ENCODE measurements around the gene ZNF577. TPM values are rescaled to one million over a fixed set of nuclear protein-coding genes. Genes with fewer than 3 reads are reported as not detected.
A peak's percentile ranks its signal among the peaks of the same experiment; 100 is the strongest.

The ZNF577 gene
- polyA plus RNA-seq (2011; rRNA removed) (4.6 and 8.3 TPM in 2 replicates), polyA minus RNA-seq (2011; rRNA and poly(A)+ RNA removed) (3.4 and 3.7 TPM in 2 replicates)

DNA sequence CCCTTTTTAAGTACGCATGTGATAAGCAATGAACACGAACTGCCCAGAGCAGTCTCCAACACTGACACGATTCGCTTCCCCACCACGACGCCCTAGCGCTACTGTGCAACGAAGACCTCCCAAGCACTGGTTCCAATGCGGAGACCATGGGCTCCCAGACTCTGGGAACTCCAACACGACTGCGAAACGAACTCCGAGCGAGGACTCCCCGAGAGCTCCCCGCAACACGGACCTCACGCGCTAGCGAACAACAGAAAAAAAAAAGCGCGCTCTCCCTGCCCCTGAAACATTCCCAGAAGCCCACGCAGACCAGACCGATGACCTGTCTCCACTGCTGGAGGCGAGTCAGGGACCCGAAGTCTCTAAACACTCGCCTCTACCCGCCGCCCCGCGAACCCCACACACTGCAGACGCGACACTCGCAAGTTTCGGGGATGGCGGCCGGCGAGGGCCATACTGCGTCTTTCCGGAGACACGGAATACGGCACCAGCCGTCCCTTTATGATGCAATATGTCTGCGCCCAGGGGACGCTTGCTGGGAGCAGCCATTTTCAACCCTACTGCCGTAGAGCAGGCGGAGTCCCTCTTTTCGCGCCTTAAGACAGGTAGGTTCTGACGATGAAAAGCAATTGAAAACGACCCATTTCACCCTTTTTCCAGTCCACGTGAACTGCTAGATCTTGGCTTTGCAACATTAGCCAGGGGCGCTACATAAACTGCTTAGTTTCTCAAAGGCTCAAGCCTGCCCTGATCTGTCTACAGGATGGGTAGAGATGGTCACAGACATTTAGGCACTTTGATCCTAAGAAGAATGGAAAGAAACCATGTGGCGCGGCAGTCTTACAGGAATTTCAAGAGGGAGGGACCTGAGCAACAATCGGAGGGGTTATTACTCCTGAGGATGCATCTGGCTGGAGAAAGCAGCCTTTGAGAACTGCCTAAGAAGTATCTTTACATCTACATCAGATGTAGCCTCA lies at the start of gene ZNF577:
Gene ZNF577 (minus strand): TSS at position 430 of the 977 bp plus-strand sequence. CDS start 7,569 bp downstream, outside the sequence.
- TF ChIP-seq, protein P1, sequence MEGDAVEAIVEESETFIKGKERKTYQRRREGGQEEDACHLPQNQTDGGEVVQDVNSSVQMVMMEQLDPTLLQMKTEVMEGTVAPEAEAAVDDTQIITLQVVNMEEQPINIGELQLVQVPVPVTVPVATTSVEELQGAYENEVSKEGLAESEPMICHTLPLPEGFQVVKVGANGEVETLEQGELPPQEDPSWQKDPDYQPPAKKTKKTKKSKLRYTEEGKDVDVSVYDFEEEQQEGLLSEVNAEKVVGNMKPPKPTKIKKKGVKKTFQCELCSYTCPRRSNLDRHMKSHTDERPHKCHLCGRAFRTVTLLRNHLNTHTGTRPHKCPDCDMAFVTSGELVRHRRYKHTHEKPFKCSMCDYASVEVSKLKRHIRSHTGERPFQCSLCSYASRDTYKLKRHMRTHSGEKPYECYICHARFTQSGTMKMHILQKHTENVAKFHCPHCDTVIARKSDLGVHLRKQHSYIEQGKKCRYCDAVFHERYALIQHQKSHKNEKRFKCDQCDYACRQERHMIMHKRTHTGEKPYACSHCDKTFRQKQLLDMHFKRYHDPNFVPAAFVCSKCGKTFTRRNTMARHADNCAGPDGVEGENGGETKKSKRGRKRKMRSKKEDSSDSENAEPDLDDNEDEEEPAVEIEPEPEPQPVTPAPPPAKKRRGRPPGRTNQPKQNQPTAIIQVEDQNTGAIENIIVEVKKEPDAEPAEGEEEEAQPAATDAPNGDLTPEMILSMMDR (IDR thresholded peaks at IDR 0.05; ENCODE audit: insufficient read depth, low read depth, low read length) = no peak
- Histone ChIP-seq H3K27me3 (ENCODE audit: control insufficient read depth, insufficient read depth, low read length) (no peaks in the 10 kb centered on the region), H3K36me3 (ENCODE audit: control insufficient read depth, insufficient read depth, low read length) (peaks cover 5% of the 10 kb centered on the region), H3K4me3 (ENCODE audit: low read depth, low read length) (peak within 1 kb of the TSS; percentile 91)
- DNase-seq (ENCODE audit: low read depth) = peak; percentile 35
- ChIA-PET POLR2A (no interaction called here), CTCF (no interaction called here)

- ChIA-PET CTCF (no interaction called here), POLR2A (interaction anchor here (0.6 kb wide), 1 partner anchor 414 kb away, joined by 4 read pairs; no protein-coding TSS in a partner anchor)
- H3K36me3 ChIP-seq (ENCODE audit: control insufficient read depth, insufficient read depth, low read length) = peaks cover 8% of the 10 kb centered on the region
- TF ChIP-seq, protein P1 (IDR thresholded peaks at IDR 0.05; ENCODE audit: insufficient read depth, low read depth, low read length) = no peak
- no peak for DNase-seq (ENCODE audit: low read depth)
- no peaks in the 10 kb centered on the region for H3K27me3 ChIP-seq (ENCODE audit: control insufficient read depth, insufficient read depth, low read length)
- H3K4me3 ChIP-seq (ENCODE audit: low read depth, low read length) = no peak overlapping the region
Measured at GRCh38 chr19:51931921-51932320, 44.2 kb upstream of the ZNF577 start.

DNA sequence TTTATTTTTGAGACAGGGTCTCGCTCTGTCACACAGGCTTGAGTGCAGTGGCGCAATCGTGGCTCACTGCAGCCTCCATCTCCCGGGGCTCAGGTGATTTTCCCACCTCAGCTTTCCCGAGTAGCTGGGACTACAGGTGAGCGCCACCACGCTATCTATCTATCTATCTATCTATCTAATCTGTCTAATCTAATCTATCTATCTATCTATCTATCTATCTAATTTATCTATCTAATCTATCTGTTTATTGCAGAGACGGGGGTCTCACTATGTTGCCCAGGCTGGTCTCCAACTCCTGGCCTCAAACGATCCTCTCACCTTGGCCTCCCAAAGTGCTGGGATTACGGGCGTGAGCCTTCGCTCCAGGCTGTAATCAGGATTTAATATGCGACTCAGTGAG lies 40.1 kb upstream of the ZNF577 start:
- Histone ChIP-seq H3K27me3 (ENCODE audit: control insufficient read depth, insufficient read depth, low read length) (no peaks in the 10 kb centered on the region), H3K36me3 (ENCODE audit: control insufficient read depth, insufficient read depth, low read length) (peaks cover 2% of the 10 kb centered on the region; the same call in 1 of the 2 replicates), H3K4me3 (ENCODE audit: low read depth, low read length) (peak overlapping the region; percentile 95)
- POLR2A ChIA-PET = no interaction called here
- no peak for DNase-seq (ENCODE audit: low read depth)
- CTCF ChIA-PET = interaction anchor here (2.0 kb wide), 1 partner anchor 11 kb away, joined by 7 read pairs; no protein-coding TSS in a partner anchor
- TF ChIP-seq, protein P1 (IDR thresholded peaks at IDR 0.05; ENCODE audit: insufficient read depth, low read depth, low read length) = no peak

GRCh38 chr19:51926784-51927741 lies 39.3 kb upstream of the ZNF577 start, which contains the start of gene ZNF613:
ZNF613 (plus strand) TSS chr19:51927472; CDS start chr19:51936221, 8,749 bp downstream.
- TF ChIP-seq, protein P1 (IDR thresholded peaks at IDR 0.05; ENCODE audit: insufficient read depth, low read depth, low read length) = peak; percentile 28; the same call in 1 of the 2 replicates
- H3K4me3 ChIP-seq (ENCODE audit: low read depth, low read length) = peak within 1 kb of the TSS; percentile 95
- CTCF ChIA-PET = interaction anchor here (2.0 kb wide), 1 partner anchor 10 kb away, joined by 7 read pairs; no protein-coding TSS in a partner anchor
- POLR2A ChIA-PET = no interaction called here
- no peaks in the 10 kb centered on the region for H3K27me3 ChIP-seq (ENCODE audit: control insufficient read depth, insufficient read depth, low read length)
- DNase-seq (ENCODE audit: low read depth) = peak; percentile 53
- H3K36me3 ChIP-seq (ENCODE audit: control insufficient read depth, insufficient read depth, low read length) = peaks cover 2% of the 10 kb centered on the region; the same call in 1 of the 2 replicates
